GM10266 (cell line): ENCODE results near the gene TXNL4A.

Experiments
- DNase-seq: peaks from one replicate; pipeline ENCODE4 v3.0.0; 2012; ENCODE audit errors: extremely low spot score
- CTCF ChIP-seq: IDR thresholded peaks from 2 replicates; pipeline ENCODE4 v1.5.1; 2012; ENCODE audit warnings: mild to moderate bottlenecking, low read depth; ENCODE audit not compliant: control insufficient read depth, insufficient read depth; ENCODE audit errors: missing control alignments

Gene TXNL4A

GRCh38 chr18:79924814-79925731, 63.3 kb downstream of the TXNL4A start:
- no peak for DNase-seq
- no peak for TF ChIP-seq CTCF

- TF ChIP-seq CTCF, result no peak
- DNase-seq, result no peak
Observed at GRCh38 chr18:79923896-79924585, 64.3 kb downstream of the TXNL4A start.

DNA sequence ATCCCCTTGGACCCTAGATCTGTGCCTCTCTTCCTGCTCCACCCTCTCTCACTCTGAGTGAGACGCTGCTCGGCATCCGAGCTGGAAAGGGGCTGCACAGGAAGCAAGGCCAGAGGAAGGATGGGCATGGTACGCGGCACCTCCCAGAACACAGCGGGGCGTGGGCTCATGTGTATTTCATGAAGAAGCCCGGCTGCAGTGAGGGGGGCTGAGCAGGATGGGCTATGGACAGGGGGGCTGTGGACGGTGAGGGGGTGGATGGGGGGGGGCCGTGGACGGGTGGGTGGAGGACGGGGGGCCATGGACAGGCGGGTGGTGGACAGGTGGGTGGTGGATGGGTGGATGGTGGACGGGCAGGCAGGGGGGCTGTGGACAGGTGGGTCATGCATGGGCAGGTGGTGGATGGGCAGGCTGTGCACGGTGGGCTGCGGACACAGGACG, 65.4 kb downstream of the TXNL4A start:
- no peak for TF ChIP-seq CTCF
- no peak for DNase-seq

DNA sequence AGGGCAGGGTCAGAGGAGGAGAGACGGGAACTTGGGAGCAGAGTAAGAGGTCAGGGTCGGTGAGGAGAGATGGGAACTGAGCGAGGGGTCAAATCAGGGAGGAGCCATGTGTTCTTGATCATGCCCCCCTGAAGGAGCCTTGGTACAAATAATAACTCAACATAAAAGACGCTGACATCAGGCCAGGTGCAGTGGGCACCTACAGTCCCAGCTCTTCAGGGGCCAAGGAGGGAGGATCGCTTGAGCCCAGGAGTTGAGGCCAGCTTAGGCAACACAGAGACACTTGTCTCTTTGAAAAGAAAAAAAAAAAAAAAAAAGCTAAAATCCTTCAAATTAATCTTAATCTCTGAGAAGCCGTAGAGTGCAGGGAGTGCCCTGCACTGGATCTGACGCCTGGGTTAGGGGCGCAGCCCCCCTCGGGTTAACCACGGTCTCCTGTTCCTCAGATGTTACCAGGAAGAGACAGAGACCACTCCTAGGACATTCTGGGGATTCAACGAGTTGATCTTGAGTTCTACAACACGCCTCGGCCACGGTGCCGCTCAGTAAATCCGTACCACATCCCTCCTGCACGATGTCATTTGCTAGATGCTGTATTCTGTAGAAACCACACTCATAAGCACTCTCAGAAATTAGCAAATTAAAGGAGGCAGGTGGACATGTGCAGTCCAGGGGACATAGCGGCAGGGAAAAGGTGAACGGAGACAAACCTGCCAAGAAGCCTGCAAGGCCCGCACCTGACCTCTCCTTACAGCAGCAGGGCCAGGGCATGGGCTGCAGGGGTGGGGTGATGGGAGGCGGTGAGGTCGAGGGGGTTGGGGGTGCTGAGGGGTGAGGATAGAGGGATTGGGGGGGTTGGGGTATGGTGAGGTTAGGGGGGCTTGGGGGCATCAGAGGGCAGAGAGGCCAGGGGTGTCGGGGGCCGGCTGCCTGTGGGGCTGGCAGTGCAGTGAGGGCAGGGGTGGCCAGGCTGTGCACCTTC, 66.1 kb downstream of the TXNL4A start:
- no peak for DNase-seq
- no peak for TF ChIP-seq CTCF
